GM19452 (cell line): ENCODE measurements around the gene SPAG8.
A peak's percentile ranks its signal among the peaks of the same experiment; 100 is the strongest.

Source experiments
- ATAC-seq: cut with Tn5 transposase; IDR thresholded peaks from one replicate; pipeline ENCODE4 v1.9.1; 2021; ENCODE audit not compliant: unreplicated experiment

SPAG8 gene, protein sequence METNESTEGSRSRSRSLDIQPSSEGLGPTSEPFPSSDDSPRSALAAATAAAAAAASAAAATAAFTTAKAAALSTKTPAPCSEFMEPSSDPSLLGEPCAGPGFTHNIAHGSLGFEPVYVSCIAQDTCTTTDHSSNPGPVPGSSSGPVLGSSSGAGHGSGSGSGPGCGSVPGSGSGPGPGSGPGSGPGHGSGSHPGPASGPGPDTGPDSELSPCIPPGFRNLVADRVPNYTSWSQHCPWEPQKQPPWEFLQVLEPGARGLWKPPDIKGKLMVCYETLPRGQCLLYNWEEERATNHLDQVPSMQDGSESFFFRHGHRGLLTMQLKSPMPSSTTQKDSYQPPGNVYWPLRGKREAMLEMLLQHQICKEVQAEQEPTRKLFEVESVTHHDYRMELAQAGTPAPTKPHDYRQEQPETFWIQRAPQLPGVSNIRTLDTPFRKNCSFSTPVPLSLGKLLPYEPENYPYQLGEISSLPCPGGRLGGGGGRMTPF

DNA sequence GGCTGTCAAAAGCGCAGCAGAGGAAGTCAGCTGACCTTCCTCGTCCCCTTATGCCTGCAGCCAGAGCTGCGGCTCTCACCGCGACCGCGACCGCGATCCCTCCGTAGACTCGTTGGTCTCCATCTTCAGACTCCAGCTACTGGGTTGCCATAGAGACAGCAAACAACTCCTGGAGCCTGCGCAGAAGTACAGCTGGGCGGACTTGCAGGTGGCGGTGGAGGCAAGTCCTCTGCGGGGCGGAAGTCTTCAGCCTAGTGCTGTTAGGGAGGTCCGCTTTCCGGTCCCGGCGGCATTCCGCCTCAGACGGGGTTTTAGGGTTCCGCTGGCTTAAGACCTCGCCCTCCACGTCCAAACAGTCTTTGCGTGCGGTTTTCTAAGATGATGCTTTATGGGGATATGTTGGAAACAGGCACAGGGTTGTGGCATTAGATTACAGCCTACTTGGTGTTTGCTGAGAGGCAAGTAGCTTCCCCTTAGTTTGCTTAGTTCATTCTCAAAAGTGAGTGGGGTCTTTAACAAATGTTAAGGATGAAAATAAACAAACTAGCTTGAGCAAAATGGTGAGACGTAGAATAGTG lies at the start of gene SPAG8:
SPAG8 (minus strand) TSS at position 238 of the 578 bp plus-strand sequence; CDS start at position 123, 115 bp downstream.
- peak; percentile 69 for ATAC-seq

DNA sequence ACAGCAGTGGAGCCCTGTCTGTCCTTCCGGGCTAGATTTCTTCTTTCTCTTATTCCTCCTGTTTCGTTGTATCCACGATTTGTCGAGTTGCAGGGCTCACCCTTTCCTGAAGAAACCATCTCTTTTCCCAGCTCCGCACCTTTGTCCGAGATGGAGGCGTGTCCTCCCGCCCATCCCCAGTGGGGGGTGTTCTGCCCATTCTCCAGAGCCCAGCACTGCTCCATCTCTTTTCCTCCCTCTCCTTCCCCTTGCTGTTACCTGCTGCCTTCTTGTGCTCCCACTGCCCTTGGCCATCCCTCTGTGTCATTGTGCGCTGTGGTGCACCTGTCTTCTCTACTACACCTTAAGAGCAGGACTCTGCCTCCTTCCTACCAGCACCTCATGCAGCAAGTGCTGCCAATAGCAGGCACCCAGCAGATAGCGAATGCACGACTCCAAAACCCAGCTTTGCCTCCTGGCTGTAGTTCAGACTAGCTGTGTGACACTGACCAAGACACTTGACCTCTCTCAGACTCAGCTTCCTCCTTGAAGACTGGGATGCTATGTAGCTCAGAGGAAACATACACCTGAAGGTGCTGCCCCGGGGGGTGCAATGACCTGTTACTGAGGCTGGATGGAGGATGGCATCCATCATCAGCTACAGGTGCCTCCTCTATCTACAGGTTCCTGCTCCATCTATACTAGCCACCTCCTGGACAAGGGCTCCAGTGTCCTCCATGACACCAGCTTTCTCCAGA lies 49.3 kb upstream of the SPAG8 start:
- ATAC-seq, result no peak

DNA sequence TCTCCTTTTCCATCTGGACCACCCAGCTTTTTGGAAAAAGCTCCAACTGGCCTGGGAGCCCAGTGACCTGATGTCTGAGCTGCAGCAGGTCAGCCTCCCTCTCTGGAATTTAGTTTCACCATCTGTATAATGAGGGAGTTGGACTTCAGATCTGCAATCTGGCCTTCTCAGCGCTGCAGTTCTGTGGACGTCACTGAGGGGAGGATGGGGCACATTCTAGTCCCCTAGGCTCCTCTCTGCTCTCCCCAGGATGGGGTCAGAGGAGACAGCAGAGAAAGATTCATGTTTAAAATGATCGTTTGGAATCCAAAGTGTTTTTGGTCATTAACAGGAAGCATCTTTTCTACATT lies 47.9 kb upstream of the SPAG8 start:
- ATAC-seq, result no peak

DNA sequence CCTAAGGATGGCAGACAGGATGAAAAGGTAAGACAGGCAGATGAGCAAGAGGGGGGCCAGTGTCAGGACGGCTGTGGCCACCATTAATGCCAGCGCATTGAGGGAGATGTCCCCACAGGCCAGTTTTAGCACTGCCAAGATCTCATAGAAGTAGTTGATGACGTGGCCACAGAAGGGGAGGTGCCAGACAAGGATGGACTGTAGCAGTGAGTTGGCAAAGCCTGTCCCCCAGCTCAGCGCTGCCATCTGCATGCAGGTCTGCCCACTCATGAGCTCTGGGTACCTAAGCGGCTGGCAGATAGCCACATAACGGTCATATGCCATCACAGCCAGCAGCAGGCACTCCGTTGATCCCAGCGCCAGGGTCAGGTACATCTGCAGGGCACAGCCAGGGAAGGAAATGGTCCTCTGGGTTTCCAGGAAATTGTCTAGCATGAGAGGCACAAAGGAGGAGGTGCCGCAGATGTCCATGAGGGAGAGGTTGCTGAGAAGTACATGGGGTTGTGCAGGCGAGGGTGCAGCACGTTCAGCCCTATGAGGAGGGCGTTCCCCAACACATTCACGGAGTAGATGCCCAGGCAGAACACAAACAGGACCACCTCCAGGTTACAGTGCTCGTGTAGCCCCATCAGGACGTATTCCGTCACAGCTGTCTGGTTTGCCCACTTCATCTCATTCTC lies 47.4 kb upstream of the SPAG8 start:
- ATAC-seq, result no peak

DNA sequence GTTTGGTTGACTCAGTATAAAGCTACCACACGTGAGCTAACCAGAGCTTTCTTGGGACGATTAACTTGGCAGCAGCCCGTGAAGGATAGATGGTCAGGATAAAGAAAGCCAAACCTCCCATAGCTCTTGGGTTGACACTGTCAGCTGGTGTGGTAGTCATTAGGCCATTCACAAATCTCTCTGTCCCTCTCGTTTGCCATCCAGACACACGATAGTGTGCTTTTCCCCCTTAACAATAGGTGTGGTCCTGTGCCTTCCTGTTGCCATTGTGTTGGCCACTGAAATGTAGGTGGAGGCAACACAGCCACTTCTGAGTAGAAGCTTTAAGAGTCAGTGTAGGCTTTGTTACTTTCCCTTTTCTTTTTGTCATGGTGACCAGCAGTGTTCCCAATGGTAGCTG lies 46.4 kb upstream of the SPAG8 start:
- ATAC-seq, result no peak

DNA sequence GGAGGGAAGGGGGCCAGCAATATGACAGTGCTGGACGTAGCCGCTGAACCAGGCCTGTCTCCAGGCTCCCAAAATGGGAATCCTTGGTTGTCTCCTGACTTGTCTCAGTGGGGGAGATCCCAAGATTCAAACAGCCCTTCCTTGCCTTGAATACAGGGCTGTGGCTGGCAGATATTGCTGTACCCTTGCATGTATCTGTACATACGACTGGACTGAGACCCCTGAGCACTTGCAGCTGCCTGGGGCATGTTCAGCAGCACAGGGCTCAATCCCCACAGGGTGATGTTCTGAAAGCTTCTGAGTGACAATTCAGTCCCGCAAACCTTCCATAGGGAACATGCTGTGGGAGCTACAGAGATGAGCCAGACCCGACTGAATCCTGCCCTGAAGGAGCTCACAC lies 44.8 kb upstream of the SPAG8 start:
- no peak for ATAC-seq

DNA sequence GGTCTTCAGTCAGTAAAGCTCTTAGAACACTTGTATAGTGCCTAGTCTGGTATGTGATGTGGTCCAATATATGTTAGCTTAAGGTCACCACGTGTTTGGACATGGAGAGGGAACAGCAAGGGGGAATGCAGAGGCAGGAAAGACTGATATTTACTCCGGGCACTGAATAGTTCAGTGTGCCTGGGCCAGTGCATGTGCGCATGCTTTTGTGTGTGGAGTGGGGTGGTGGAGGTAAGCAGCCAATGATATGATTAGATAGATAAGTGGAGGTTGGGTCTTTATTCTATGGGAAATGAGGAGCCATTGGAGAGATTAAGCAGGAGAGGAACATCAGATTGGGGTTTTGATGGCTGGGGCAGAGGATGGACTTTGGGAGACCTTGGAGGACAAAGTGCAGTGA lies 44.1 kb upstream of the SPAG8 start:
- no peak for ATAC-seq

DNA sequence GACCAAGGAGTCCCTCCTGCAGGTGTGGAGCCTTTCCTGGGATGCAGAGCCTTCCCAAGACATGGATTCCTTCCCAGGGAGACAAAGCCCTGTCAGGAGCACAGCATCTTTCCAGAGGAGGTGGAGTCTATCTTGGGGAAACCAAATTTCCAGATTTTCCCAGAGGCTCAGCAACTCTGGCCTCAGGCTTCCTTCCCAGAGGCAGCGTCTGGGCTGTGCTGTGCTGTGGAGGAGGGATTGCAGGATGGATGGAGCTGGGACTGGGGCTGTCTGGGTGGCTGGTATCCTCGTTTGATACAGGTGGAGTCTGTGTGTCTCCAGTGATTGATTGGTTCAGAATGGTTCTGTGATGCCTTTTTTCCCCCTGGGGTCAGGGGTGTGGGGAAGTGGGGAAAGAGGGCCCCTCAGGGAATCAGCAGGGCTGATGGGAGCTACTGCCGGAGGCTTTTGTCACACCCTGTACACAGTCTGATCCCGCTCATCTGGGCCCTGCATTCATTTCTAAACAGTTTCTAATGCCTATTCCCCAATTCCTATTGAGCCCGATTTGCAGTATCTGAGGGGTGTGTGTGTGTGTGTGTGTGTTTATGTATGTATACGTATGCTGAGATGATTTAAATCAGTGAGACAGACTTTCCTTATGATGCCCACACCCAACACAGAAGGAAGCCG lies 42.2 kb upstream of the SPAG8 start:
- ATAC-seq, result no peak

DNA sequence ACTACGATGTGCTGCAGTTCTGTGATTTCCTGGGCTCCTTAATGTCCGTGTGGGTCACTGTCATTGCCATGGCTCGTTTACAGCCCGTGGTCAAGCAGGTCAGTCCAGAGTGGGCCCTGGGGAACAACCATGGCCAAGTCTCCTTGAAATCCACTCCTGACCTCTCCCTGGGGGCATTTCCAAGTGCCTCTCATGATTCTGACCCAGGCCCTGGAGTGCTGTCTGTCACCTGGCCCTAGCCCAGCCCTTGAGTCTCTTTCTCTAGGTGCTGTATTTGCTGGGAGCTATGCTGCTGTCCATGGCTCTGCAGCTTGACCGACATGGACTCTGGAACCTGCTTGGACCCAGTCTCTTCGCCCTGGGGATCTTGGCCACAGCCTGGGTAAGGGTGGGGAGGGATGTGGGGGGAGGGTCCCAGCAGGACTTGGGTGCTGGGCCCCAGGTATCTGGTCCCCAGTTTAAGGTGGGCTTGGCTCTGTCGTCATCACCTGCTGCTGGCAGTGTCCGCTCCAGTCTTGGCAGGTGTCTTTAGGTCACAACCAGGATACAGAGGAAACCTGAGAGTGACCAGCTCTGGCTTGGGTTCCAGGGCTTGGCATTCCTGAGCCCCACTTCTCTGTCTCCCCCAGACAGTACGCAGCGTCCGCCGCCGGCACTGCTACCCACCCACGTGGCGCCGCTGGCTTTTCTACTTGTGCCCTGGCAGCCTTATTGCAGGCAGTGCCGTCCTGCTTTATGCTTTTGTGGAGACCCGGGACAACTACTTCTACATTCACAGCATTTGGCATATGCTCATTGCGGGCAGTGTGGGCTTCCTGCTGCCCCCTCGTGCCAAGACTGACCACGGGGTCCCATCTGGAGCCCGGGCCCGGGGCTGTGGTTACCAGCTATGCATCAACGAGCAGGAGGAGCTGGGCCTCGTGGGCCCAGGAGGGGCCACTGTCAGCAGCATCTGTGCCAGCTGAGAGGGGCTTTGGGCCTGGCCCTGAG lies 41.1 kb upstream of the SPAG8 start:
- ATAC-seq, result no peak

DNA sequence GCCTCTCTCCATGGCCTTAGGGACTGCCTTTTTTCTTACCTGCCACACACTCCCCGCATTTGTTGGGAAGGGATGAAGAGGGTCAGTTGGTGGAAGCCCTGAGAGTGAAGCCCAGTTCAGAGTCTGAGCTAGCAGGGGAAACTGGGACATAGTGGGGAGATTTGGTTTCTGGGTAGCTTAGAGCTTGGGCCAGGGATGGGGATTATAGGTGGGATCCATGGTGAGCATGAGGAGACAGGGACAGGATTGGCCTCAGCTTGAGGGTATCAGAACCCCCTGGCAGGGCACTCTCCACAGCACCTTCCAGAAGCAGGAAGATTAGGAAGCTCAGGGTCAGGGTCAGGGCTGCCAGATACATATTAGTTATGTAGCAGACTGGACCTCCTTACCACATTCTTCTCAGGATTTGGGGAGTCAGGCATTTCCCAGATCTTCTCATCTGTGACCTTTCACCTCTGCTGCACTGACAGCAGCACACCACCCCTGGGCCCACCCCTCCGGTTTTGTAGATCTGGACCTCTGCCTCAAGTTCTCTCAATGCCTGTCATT lies 40.3 kb upstream of the SPAG8 start:
- no peak for ATAC-seq

DNA sequence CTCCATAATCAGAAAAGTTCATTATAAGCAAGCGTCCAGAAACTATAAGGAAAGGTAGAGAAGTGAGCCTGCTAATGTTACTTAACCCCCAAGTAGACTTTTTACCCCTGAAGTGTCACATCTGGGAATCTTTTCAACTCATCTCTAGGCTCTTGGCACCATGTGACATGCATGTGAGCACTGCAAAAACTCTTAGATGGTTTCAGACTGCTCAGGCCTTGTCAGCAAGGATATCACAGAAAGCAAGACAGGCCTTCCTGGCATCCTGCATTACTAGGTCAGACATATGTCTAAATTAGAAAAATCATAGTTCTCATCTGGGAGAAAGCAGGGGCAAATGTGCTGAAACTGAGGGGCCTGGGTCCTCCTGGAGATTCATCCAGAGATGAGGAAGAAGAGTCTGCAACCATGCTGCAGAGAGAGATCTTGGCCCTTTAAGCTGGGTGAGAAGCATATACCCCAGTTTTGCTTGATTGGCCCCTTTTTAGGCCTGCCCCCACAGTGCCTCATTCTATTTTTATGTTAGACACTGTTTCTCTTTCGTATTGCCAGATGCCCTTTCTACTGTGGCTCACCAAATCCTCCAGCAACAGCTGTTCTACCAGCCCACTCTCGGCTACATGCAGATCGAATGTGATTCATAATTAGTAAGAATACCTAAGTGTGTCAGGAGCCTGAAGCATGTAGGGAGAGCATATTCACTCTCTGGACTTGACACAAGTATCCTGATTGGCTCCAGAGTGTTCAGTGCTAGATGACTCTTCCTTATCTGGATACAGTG lies 35.9 kb upstream of the SPAG8 start:
- ATAC-seq, result peak; percentile 88

DNA sequence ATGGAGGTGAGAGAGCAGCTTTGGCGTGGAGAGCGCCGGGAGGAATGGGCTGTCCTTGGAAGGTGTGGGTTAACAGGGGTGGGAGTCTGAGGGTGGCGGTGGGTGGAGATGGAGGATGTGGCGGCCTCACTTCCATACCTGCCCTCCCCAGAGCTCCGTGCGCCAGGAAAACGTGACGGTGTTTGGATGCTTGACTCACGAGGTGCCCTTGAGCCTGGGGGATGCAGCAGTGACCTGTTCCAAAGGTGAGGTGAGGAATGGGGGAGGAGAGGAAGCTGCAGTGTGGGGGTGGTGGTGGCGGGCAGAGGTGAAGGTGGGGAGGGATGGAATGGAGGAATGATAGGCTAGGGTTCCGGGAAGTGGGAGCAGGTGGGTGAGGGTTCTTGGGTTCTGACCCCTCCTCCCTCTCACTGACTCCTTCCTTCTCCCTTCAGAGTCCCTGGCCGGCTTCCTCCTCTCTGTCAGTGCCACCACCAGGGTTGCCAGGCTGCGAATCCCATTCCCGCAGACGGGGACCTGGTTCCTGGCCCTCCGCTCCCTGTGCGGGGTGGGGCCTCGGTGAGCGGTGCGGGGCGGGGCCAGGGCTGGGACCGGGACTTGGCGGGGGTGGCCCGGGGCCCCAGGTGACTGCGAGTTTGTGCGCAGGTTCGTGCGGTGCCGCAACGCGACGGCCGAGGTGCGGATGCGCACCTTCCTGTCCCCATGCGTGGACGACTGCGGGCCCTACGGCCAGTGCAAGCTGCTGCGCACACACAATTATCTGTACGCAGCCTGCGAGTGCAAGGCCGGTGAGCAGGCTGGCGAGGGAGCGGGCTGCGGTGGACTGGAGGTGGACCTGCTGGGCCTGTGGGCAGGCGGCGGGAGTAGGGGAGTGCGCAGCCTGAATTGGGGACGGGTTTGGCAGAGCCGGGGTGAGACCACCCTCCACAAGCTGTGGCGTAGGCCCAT lies 34.0 kb upstream of the SPAG8 start:
- ATAC-seq, result no peak

DNA sequence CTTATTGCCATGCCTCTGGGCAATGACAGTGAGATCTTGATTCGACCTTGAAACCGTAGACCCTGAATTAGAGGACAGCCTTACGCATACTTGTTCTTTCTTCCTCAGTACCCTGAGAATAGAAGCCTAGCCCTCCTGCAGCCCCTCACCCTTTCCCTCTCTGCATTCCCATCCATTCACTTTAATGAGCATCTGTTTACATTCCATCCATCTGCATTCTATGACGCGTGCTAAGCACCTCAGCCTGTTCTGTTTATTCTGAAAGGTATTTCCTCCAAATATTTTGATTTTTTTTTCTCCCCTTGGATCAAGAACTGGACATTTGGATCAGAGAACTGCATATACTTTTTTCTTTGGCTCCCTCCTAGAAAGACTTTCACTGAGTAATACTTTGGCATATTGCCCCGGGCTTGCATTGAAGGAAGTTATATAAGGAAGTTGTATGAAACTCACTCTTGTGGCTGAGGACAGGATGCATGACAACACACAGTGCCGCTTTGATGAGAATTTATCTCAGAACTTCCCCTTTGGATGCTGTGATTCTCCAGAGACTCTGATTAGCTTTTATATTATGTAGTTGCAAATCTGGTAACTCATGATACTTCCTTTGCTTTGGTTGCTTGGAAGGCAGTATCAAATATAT lies 32.7 kb upstream of the SPAG8 start:
- ATAC-seq, result no peak

DNA sequence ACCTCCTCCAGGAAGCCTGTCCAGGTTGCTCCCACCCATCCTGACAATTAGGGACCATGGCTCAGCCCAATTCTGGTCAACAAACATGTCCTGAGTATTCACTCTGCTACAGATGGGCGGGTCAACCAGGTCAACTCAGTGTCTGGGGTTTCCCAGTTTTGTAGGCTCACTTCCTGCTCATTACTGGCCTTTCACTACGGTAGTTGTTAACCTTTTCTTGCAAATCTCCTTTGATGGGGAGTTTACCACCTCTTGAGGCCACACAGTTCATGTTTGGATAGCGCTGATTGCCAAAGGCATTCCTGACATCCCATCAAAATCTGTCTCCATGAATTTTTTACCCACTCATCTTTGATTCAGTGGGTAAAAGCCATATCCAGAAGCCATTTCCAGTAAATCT lies 30.7 kb upstream of the SPAG8 start:
- ATAC-seq, result peak; percentile 55

DNA sequence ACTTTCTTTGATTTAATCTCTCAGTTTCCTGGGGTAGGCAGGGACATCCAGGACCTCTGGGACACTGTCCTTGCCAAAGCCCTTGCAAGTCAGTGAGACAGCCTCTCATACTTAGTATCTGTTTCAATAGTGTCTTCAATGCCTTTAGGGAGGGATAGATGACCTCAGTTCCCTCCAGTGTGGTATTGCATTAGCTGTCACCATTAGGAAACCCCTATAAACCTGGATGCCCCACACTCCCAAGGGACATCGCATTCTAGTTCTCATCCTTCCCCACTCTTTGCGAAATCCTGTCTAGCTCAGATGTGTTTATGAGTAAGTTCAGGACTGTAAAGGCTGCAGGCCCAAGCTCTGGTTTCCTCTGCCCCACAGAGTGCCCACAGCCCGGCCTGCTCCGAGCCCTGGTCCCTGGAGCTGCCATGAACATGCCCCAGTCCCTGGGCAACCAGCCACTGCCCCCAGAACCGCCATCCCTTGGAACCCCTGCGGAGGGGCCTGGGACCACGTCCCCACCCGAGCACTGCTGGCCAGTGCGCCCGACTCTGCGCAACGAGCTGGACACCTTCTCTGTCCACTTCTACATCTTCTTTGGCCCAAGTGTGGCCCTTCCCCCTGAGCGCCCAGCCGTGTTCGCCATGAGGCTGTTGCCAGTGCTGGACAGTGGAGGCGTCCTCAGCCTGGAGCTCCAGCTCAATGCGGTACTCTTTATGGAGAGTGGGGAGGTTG lies 30.1 kb upstream of the SPAG8 start:
- no peak for ATAC-seq

DNA sequence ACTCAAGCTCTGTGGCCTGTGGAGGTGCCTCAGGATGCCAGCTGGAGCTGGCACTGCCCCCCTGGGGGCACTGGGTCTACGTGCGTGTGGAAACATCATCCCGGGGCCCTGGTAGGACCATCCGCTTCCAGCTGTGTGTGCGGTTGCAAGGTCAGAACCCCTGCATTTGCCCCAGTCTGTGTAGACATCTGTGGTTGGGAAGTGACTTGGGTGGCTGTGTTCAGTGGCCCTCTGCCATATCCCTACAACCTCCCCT lies 29.5 kb upstream of the SPAG8 start:
- no peak for ATAC-seq
